Neuron (in vitro differentiated cells): ENCODE measurements around the gene SYNE2.
"Not testable (repeated sequence)": the region's sequence is repeated elsewhere in the genome, so short reads cannot be mapped to it uniquely, and the experiment has no call there.

ENCODE experiments used
- H2AFZ ChIP-seq: one replicate; pipeline ENCODE4 v1.6.1; 2013; ENCODE audit warnings: low read depth, mild to moderate bottlenecking, inconsistent platforms, low read length, moderate library complexity
- H3K27me3 ChIP-seq: one replicate; pipeline ENCODE4 v1.6.1; 2013; ENCODE audit warnings: low read length; ENCODE audit not compliant: insufficient read depth
- H3K36me3 ChIP-seq: one replicate; pipeline ENCODE4 v1.6.1; 2013; ENCODE audit warnings: low read length; ENCODE audit not compliant: insufficient read depth
- H3K4me1 ChIP-seq: one replicate; pipeline ENCODE4 v1.6.1; 2013; ENCODE audit warnings: low read length; ENCODE audit not compliant: insufficient read depth
- H3K4me3 ChIP-seq: 2 replicates; pipeline ENCODE4 v1.5.1; 2013; ENCODE audit warnings: mild to moderate bottlenecking, low read length, moderate library complexity
- H3K9me3 ChIP-seq: one replicate; pipeline ENCODE4 v1.6.1; 2013; ENCODE audit warnings: low read length

The SYNE2 gene

GRCh38 chr14:63996016-63996415, 143.2 kb downstream of the SYNE2 start:
- peaks cover 8% of the 10 kb centered on the region for H3K9me3 ChIP-seq
- H3K4me3 ChIP-seq: no peak overlapping the region
- no peaks in the 10 kb centered on the region for H3K27me3 ChIP-seq
- H2AFZ ChIP-seq: no peak overlapping the region
- peaks cover 3% of the 10 kb centered on the region for H3K4me1 ChIP-seq
- peaks cover 84% of the 10 kb centered on the region for H3K36me3 ChIP-seq

GRCh38 chr14:63996625-63997220, 143.9 kb downstream of the SYNE2 start:
- Histone ChIP-seq H3K9me3 (peaks cover 8% of the 10 kb centered on the region), H3K4me3 (no peak overlapping the region), H2AFZ (no peak overlapping the region), H3K27me3 (no peaks in the 10 kb centered on the region), H3K36me3 (peaks cover 83% of the 10 kb centered on the region), H3K4me1 (peaks cover 3% of the 10 kb centered on the region)

GRCh38 chr14:64000749-64001148, 147.9 kb downstream of the SYNE2 start:
- peaks cover 88% of the 10 kb centered on the region for H3K36me3 ChIP-seq
- peaks cover 3% of the 10 kb centered on the region for H3K4me1 ChIP-seq

GRCh38 chr14:64005822-64006221, 153.0 kb downstream of the SYNE2 start:
- Histone ChIP-seq H3K9me3 (peaks cover 1% of the 10 kb centered on the region), H2AFZ (no peak overlapping the region), H3K4me3 (no peak overlapping the region), H3K27me3 (no peaks in the 10 kb centered on the region), H3K36me3 (peaks cover 69% of the 10 kb centered on the region), H3K4me1 (no peaks in the 10 kb centered on the region)

More at GRCh38 chr14:64000749-64001148, 147.9 kb downstream of the SYNE2 start:
- no peaks in the 10 kb centered on the region for H3K27me3 ChIP-seq
- H2AFZ ChIP-seq: no peak overlapping the region
- H3K4me3 ChIP-seq: no peak overlapping the region
- peaks cover 8% of the 10 kb centered on the region for H3K9me3 ChIP-seq

- Histone ChIP-seq H2AFZ (no peak overlapping the region), H3K9me3 (no peaks in the 10 kb centered on the region), H3K36me3 (peaks cover 60% of the 10 kb centered on the region), H3K4me3 (no peak overlapping the region), H3K4me1 (no peaks in the 10 kb centered on the region), H3K27me3 (no peaks in the 10 kb centered on the region)
These were observed 155.2 kb downstream of the SYNE2 start for GRCh38 chr14:64008016-64008415.

- Histone ChIP-seq H2AFZ (no peak overlapping the region), H3K36me3 (peaks cover 45% of the 10 kb centered on the region), H3K4me3 (no peak overlapping the region), H3K9me3 (peaks cover 5% of the 10 kb centered on the region), H3K27me3 (no peaks in the 10 kb centered on the region), H3K4me1 (no peaks in the 10 kb centered on the region)
These were observed 159.2 kb downstream of the SYNE2 start for GRCh38 chr14:64012003-64012402.

GRCh38 chr14:64012720-64013119, 159.9 kb downstream of the SYNE2 start:
- Histone ChIP-seq H3K4me3 (no peak overlapping the region), H3K4me1 (no peaks in the 10 kb centered on the region), H3K9me3 (peaks cover 5% of the 10 kb centered on the region), H2AFZ (no peak overlapping the region), H3K36me3 (peaks cover 44% of the 10 kb centered on the region), H3K27me3 (no peaks in the 10 kb centered on the region)

GRCh38 chr14:64025479-64025878, 172.7 kb downstream of the SYNE2 start:
- Histone ChIP-seq H3K36me3 (peaks cover 78% of the 10 kb centered on the region), H2AFZ (no peak overlapping the region), H3K9me3 (no peaks in the 10 kb centered on the region), H3K27me3 (no peaks in the 10 kb centered on the region), H3K4me3 (no peak overlapping the region), H3K4me1 (peaks cover 11% of the 10 kb centered on the region)

GRCh38 chr14:64026600-64026999, 173.8 kb downstream of the SYNE2 start:
- no peaks in the 10 kb centered on the region for H3K27me3 ChIP-seq
- H3K36me3 ChIP-seq: peaks cover 77% of the 10 kb centered on the region
- no peaks in the 10 kb centered on the region for H3K9me3 ChIP-seq
- H3K4me3 ChIP-seq: no peak overlapping the region
- no peak overlapping the region for H2AFZ ChIP-seq
- H3K4me1 ChIP-seq: peaks cover 11% of the 10 kb centered on the region

- no peaks in the 10 kb centered on the region for H3K9me3 ChIP-seq
These were observed 182.3 kb downstream of the SYNE2 start for GRCh38 chr14:64035143-64035542.

GRCh38 chr14:64037869-64038745, 185.3 kb downstream of the SYNE2 start:
- not testable (repeated sequence) for H3K4me1 ChIP-seq, H3K27me3 ChIP-seq, H3K4me3 ChIP-seq, H2AFZ ChIP-seq, H3K9me3 ChIP-seq
- peaks cover 14% of the 10 kb centered on the region for H3K36me3 ChIP-seq

More at GRCh38 chr14:64035143-64035542, 182.3 kb downstream of the SYNE2 start:
- Histone ChIP-seq H3K4me3 (no peak overlapping the region), H3K4me1 (no peaks in the 10 kb centered on the region), H3K27me3 (no peaks in the 10 kb centered on the region), H3K36me3 (peaks cover 30% of the 10 kb centered on the region), H2AFZ (no peak overlapping the region)

GRCh38 chr14:64038841-64039542, 186.2 kb downstream of the SYNE2 start:
- H3K36me3 ChIP-seq: peaks cover 14% of the 10 kb centered on the region
- no peaks in the 10 kb centered on the region for H3K4me1 ChIP-seq
- no peak overlapping the region for H2AFZ ChIP-seq
- H3K27me3 ChIP-seq: no peaks in the 10 kb centered on the region
- H3K9me3 ChIP-seq: peaks cover 10% of the 10 kb centered on the region
- no peak overlapping the region for H3K4me3 ChIP-seq

- no peak overlapping the region for H3K4me3 ChIP-seq
- H3K9me3 ChIP-seq: peaks cover 10% of the 10 kb centered on the region
- peaks cover 18% of the 10 kb centered on the region for H3K36me3 ChIP-seq
- no peaks in the 10 kb centered on the region for H3K4me1 ChIP-seq
- no peaks in the 10 kb centered on the region for H3K27me3 ChIP-seq
- no peak overlapping the region for H2AFZ ChIP-seq
These were observed 187.2 kb downstream of the SYNE2 start for GRCh38 chr14:64040044-64040443.
